ENCODE results near the gene ETF1. TPM values are rescaled to one million over a fixed set of nuclear protein-coding genes. Genes with fewer than 3 reads are reported as not detected.

Gene ETF1
- total RNA-seq, result 102 and 129 TPM in 2 replicates

DNA sequence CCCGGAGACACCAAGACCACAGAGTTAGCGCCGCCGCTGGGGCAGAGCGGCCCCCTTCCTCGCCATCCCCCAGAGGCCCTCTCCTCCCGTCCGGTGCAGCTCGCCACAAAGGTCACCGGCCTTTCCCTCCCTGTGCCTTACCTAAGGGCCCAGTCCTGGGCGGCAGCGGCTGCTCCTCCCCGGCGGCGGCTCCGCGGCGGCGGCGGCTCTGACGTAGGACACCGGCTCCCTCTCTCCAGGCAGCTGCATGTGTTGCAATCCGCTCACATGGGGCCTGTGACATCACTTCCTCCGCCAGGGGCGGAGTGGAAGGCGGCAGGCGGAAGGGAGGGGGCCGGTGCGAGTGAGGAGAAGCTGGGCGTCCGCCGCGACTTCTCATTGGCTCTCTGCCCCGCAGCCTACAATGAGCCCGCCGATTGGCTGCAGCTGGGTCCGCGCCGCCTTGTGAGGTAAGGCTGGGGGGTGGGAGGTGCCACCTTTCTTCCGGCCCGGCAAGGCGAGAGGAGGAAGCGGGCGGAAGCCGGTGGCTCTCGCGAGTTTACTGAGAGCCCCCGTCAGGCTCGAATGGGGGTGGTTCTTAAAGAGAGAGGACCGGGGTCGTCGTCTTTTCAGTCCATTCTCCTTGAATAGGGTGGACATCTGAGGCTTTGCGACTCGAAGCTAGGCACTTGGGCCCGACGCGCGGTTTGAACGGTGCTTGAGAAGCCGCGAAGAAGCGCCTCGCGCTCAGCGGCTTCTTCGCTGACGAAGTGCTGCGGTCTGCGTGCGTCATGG, at the start of gene ETF1:
TSS of gene ETF1 (minus strand) at position 281 of the 774 bp plus-strand sequence. CDS start 318 bp downstream, outside the sequence.
- DNase-seq, result peak; percentile 100

DNA sequence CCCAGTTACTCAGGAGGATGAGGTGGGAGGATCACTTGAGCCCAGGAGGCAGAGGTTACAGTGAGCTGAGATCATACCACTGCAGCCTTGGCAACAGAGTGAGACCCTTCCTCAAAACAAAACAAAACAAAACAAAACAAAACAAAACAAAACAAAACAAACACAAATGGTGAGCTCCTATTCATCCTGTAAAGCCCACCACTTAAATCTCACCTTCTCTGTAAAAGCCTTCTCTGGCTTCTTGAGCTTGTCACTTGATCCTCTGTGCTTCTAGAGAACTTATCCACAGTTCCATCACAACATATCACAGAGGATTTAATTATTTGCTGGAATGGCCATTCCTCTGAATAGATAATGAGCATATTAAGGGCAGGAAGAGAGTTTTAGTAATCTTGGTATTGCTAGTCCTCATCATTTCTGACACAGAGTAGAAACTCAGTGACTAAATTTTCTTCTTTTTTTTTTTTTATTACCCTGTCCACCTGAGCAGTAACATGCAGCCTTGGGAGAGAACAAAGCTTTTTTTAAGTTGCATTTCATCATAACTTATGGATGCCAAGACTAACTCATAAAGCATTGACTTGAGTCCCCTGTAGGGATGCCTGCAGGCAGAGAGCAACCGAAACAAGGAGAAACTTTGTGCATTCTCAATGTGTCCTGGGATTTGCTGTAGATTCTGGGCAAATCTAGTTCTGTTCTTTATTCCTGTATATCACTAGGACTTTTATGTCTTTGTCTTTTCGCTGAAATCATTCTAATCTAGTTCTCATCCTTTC, 45.2 kb upstream of the ETF1 start:
- DNase-seq, result no peak

DNA sequence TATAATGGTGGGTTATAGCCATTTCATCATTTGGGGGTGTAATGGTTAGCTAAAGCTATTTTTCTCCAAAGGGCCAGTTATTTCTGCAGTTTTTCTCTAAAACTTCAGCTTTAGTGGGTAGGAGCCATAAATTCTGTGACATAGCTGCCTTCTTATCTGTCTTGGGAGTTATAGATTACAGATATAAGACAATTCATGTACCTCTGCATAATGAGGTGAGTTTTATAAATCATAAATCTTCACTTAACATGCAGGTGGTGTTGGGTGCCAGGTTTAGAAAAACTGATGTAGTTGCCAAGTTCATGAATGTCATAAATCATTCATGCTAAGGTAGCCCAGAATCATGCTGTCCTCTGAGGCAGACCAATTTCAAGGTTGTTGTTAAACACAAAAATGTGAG, 42.1 kb upstream of the ETF1 start:
- DNase-seq, result no peak

DNA sequence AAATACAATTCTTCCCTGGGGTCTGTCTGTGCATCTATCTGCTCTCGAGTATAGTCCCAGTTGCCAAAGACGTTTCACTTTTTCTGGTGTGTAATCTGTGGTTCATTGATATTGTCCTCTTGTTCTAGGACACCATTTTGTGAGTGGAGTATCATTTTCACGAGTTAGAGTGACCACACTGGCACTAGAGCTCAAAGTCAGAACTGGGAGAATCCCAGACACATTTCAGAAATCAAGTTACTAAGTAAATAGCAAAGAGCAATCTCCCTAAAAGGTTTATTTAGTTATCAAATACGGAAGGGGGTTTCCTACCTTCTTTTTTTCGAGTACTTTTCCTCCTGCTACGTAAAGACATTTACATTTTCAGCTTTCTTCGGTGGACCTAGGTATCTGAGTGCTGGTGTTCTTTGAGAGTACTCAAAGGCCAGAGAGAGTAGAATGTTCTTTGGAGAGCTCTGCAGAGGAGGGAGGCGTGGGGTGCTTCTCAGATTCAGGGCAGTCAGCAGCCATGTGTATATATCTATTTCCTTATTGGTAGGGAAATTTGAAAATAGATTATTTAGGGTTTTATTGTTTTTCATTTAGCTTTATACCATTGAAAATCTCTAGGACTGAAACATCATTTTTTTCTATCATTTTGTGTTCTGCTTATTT, 41.1 kb upstream of the ETF1 start:
- DNase-seq, result no peak

DNA sequence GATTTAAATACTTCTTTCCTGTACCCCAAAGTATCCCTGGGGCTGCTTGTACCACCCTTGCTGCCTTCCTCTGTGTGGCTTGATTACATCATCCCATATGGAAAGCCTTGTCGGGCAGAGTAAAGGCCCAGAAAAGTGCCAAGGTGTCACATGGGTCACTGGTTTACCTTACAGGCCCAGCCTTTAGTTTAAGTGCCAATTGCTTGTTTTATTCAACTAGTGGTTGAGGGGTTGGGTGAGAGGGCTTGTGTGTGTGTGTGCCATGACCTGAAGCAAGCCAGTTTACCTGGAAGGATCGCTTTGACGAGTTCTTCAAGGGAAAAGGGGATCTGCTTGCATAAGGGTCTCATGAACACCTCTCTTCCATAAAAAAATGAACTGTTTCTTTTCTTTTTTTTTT, 39.9 kb upstream of the ETF1 start:
- no peak for DNase-seq

DNA sequence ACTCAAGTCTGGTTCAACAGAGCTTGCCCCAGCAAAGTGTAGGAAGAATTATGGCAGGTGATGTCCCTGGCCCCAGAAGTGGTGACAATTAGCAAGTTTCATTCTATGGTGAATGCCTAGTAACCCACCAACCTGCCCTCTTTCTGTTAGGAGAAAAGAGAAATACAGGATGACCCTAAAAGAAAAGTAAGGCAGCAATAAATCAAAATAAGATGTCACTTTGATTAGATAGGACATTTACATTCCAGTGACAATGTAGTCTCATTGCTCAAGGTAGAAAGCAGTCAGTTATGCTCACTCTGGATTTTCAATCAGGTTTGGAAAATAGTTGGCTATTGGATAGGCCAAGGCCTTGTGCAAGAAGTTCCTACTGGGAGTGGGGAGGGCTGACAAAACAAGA, 37.7 kb upstream of the ETF1 start:
- no peak for DNase-seq

DNA sequence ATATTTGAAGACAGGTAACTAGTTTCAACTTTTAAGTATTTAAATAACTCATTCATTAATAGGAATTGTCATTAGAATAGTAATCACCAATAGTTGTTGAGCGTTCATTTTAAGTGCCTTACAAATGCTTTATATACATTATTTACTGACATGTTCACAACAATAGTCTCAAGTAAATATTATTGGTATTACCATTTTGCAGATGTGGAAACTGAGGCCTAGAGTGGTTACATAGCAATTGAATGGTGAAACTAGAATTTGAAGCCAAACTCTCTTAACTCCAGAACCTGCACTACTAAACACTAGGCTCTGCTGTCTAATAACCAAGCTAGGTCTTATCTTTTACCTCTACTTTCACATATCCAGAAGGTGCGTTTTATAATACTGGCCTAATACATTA, 37.0 kb upstream of the ETF1 start:
- no peak for DNase-seq

DNA sequence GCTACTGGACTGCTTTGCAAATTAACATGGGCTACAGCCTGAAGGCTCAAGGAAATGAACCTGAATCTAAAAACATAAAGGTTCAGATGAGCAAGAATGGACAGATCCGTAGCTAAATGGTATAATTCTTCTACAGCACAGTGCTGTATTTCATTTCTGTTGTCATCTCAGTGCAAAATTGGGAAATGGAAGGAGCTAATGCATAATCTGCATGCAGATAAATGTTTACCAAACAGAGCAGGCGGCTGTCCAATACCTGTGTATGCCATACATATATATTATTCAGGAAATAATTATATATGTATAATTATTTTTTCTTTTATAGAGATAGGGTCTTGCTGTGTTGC, 36.5 kb upstream of the ETF1 start:
- DNase-seq, result no peak

DNA sequence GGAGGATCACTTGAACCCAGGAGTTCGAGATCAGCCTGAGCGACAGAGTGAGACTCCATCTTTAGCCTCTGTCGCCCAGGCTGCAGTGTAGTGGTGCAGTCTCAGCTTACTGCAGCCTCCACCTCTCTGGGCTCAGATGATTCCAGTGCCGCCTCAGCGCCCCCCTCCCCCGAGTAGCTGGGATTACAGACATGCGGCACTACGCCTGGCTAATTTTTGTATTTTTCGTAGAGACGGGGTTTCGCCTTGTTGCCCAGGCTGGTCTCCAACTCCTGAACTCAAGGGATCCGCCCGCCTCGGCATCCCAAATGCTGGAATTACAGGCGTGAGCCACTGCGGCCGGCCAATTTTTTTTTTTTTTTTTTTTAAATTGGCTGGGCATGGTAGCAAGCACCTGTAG, 34.4 kb upstream of the ETF1 start:
- DNase-seq, result no peak

DNA sequence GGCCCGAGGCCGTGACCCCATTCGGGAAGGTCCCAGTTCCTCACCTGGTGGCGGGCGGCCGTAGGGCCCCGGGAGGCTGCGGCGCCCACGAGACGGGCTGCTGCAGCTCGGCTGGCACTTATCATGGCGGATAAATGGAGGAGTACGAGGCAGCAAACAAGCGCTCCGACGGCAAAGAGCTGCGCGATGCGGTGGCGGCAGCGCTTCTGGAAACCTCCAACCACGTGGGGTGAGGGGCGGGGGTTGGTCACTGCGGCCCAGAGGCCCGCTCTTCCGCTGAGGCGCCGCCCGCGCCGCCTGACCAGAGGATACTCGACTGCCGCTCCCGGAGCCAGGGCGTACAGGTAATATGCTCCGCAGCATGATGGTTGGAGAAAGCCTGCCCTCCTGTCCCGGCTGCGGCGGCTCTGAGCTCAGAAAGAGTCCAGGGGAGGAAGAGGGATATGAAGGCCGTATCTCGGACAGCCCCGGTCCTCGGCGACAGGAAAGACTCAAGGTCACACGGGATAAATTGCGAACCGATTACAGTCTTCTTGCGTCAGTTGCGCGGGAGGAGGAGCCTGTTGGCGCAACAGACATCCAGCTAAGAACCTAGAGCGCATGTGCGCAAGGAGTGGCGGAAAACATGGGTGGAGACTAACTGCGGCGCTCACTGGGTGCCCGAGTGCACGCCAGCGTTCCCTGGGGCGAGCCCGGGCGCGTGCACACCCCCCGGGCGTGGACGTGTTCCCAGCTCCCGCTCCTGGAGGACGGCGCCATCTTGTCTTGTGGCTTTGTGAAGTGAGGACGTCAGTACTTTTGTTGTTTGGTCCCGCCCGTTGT, 32.4 kb upstream of the ETF1 start, which contains the start of gene HSPA9:
TSS of gene HSPA9 (minus strand) at position 208 of the 822 bp plus-strand sequence. CDS start at position 125, 83 bp downstream.
- DNase-seq, result peak; percentile 100

DNA sequence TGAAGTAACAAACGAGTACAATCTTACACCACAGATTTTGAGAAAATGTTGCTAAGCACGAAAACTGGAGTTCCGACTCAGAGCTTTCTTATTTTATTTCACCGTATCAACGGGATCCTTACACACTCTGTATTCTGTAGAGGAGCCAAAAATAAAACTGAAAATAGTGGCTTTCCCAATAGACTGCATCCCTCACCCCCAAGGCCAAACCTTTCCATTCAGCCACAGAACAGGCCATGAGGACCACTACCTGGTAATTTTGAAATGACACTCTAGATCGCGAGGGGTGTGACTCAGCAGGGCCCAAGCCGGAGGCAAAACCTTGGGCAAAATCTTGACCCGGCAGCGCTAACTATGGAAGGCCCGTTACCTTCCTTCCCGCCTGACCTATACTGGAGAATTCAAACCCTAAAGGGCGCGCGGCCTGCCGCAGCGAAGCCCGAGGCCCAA, 31.7 kb upstream of the ETF1 start:
- DNase-seq, result peak; percentile 59

DNA sequence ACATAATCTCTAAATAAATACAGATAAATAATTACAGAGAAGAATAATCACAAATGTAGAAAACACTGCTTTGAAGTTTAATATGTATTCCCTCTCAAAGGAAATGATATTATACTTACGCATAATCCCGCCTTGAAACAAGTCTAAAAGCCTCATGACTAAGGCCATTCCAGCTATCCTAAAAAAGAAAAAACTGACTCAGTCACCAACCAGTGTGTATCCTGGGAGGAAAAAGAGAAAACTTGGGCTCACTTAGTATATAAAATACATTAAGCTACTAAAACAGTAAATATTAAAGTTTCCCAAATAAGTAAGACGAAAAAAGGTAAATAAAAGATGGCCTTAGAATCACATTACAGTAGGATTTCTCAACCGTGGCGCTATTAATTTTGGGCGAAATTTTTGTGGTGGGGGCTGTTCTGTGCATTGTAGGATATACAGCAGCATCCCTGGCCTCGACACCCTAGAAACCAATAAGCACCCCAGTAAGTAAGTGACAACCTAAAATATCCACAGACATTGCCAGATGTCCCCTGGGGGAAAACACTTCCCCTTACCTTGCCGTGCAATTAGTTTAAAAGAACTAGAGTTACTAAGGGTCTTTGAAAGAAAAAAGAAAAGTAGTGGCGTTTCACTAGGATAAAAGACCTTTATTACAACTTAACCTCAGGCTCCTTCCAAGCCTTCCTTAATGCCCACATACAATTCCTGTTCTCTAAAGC, 31.1 kb upstream of the ETF1 start:
- DNase-seq, result peak; percentile 11

DNA sequence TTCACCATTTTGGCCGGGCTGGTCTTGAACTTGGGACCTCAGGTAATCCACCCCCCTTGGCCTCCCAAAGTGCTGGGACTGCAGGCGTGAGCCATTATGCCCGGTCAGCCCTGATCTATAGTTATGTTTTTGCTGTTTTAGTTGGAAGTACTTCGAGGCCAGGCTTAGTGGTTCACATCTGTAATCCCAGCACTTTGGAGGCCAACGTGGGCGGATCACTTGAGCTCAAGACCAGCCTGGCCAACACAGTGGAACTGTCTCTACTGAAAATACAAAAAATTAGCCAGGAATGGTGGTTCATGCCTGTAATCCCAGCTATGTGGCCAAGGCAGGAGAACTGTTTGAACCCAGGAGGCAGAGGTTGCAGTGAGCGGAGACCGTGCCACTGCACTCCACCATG, 30.2 kb upstream of the ETF1 start:
- no peak for DNase-seq

DNA sequence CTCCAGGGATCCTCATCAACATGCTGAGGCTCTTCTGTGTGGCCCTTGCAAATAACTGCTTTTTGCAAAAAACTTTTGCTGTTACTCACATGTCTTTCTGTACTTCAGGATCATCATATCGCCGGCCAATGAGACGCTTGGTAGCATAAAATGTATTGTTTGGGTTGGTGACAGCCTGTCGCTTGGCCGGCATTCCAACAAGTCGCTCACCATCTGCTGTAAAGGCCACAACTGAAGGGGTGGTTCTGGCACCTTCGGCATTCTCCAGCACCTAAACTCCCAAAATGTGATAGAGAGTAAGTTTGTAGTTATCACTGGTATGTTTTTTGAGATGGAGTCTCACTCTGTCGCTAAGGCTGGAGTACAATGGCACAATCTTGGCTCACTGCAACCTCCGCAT, 27.8 kb upstream of the ETF1 start:
- no peak for DNase-seq

DNA sequence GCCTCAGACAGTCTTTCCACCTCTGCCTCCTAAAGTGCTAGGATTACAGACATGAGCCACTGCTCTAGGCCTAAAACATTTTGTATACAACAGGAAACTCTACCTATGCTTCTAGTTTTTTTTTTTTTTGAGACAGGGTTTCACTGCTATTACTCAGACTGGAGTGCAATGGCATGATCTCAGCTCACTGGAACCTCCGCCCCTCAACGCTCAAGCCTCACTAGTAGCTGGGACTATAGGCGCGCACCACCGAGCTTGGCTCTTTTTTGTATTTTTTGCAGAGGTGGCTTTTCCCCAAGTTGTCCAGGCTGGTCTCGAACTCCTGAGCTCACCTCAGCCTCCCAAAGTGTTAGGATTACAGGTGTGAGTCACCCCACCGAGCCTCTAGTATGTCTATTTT, 26.7 kb upstream of the ETF1 start:
- DNase-seq, result no peak

DNA sequence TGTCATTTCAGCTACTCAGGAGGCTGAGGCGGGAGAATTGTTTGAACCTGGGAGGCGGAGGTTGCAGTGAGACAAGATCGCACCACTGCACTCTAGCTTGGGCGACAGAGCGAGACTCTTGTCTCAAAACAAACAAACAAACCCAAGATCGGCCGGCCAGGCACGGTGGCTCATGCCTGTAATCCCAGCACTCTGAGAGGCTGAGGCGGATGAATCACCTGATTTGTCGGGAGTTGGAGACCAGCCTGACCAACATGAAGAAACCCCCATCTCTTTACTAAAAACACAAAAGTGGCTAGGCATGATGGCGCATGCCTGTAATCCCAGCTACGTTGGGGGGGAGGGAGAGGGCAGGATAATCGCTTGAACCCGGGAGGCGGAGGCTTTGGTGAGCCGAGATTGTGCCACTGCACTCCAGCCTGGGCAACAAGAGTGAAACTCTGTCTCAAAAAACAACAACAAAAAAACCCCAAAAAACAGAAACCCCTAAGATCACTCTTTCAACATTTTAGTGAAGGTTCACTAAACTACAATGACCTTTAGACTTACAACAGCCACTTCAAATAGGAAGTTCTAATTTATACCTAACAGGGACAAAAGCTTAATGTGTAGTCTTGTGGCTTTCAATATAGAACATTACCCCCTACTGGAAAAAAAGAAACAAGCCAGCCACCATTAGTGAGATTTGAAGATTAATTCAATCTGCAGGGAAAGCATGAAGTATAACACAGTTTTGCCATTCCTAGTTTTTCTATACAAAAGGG, 25.2 kb upstream of the ETF1 start:
- DNase-seq, result no peak

DNA sequence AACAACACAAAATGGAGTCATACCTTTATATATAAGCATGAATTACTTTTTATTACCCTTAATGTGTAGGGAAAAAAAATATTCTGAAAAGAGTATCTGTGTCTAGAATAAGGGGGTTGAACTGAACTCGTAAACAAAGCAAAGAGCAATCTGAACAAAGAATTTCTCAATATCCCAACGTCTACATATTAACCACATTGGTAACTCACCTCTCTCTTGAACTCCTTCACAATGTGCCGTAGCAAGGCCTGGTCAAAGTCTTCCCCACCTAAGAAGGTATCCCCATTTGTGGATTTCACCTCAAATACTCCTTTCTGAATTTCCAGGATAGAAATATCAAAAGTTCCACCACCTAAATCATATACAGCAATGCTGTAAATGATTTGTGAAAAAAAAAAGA, 23.8 kb upstream of the ETF1 start:
- no peak for DNase-seq

DNA sequence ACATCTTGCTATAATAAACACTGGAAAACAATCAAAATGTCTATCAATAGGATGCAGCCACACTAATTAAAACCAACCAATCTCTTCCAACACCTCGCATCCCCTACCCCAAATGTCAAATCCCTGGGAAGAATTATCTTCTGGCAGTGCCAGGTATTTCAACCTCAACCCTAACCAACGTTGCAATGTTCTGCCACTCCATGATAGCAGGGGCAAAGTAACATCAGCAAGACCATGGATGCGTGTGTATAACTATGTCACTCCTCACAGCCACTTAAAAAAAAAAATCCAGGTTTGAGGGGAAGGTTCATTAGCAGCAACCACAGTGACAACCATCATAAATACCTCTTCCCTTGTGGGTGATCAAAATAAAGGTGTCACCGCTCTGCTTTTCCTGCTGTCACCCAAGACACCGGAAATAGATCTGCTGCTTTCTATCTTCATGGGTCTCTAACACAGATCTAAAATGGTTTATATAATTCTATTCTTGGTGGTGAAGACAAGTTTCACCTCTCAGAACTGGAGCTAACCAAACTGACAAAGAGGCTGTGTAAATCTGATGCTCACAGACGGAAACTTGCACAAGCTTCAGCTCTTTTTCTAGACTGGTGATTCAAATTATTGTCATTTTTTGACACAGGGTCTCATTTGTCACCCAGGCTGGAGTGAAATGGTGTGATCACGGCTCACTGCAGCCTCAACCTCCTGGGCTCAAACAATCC, 22.2 kb upstream of the ETF1 start:
- DNase-seq, result no peak

DNA sequence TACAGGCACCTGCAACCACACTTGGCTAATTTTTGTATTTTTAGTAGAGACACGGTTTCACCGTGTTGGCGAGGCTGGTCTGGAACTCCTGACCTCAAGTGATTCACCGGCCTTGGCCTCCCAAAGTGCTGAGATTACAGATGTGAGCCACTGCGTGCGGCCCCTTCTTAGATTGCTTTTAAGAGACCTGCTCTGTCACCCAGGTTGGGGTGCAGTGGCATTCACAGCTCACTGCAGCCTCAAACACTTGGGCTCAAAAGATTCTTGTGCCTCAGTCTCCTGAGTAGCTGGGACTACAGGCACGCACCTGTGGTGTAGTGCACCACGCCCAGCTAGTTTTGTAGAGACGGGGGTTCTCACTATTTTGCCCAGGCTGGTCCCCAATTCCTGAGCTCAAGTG, 21.2 kb upstream of the ETF1 start:
- no peak for DNase-seq

DNA sequence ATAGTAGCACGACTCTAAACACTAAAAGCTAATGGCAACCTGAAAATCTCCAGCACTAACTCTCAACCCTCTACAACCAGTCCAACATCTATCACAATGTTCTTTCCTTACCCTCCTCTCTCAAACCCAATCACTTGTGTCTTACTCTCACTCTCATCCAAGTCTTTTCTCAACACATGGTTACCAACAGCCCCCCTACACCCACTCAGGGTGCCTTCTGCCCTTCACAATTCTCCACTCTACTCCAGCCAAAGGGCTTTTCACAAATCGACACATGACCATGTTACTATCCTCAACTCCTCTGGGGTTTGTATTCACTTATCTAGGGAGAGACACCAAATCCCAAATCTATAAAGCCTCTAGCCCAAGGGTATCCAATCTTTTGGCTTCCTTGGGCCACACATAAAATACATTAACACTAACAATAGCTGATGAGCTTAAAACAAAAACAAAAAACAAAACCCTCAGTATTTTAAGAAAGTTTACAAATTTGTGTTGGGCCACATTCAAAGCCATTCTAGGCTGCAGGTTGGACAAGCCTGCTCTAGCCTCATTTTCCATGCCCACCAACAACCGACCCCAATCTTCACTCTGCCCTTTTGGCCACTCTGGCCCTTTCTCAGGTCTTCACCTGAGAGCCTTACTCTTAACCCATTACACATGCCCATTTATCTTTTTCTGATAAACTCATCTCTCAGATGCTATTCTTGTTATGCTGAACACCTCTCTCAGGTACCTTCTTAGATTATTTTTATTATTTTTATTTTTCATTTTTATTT, 20.5 kb upstream of the ETF1 start:
- no peak for DNase-seq
